CD14-positive monocyte (primary cell): ENCODE results near the gene LZTS2. TPM values are rescaled to one million over a fixed set of nuclear protein-coding genes. Genes with fewer than 3 reads are reported as not detected.
A peak's percentile ranks its signal among the peaks of the same experiment; 100 is the strongest.

Source experiments
- DNase-seq, 3 donors: peaks; one replicate each; pipeline ENCODE4 v3.0.0-alpha.2; 2011 to 2022
- H2AFZ ChIP-seq: 2 replicates; pipeline ENCODE4 v1.6.0; 2012; ENCODE audit warnings: mild to moderate bottlenecking, low read depth, low read length, inconsistent platforms; ENCODE audit not compliant: insufficient read depth, poor library complexity, severe bottlenecking
- H3K27ac ChIP-seq, 2 donors: 1 replicate in 1 of 2; 2 replicates in 1 of 2; pipeline ENCODE4 v1.5.1; 2012 to 2013; ENCODE audit warnings: low read length in 2 of 2, control low read depth in 1 of 2, inconsistent platforms in 1 of 2, low read depth in 1 of 2, mild to moderate bottlenecking in 1 of 2
- H3K27me3 ChIP-seq, 2 donors: one replicate each; pipeline versions ENCODE4 v1.6.0 to v1.6.1; 2011 to 2013; ENCODE audit warnings: low read length in 2 of 2; ENCODE audit not compliant: control insufficient read depth in 2 of 2, insufficient read depth in 2 of 2
- H3K36me3 ChIP-seq, 2 donors: replicated peaks in 1 of 2; 1 replicate in 1 of 2; 2 replicates in 1 of 2; pipeline versions ENCODE4 v1.5.1 to v1.6.1; 2012 to 2013; ENCODE audit warnings: low read length in 2 of 2, control low read depth in 1 of 2, inconsistent platforms in 1 of 2, mild to moderate bottlenecking in 1 of 2; ENCODE audit not compliant: insufficient read depth in 2 of 2, control insufficient read depth in 1 of 2
- H3K4me1 ChIP-seq, 2 donors: 1 replicate in 1 of 2; 2 replicates in 1 of 2; pipeline versions ENCODE4 v1.5.1 to v1.6.1; 2012 to 2013; ENCODE audit warnings: low read length in 2 of 2, control low read depth in 1 of 2, inconsistent platforms in 1 of 2, mild to moderate bottlenecking in 1 of 2, moderate library complexity in 1 of 2; ENCODE audit not compliant: insufficient read depth in 2 of 2, control insufficient read depth in 1 of 2
- H3K4me2 ChIP-seq: replicated peaks from 2 replicates; pipeline ENCODE3; 2012; ENCODE audit warnings: low read length, moderate library complexity, mild to moderate bottlenecking; ENCODE audit not compliant: poor library complexity, severe bottlenecking; ENCODE audit errors: extremely low read depth
- H3K4me3 ChIP-seq, 3 experiments: fragments of 200-600 bp in 1 of 3; sonication (generic) in 1 of 3; replicated peaks in 1 of 3; 1 replicate in 2 of 3; 2 replicates in 1 of 3; pipeline ENCODE4 v1.5.1; 2011 to 2013; ENCODE audit warnings: low read length in 3 of 3, mild to moderate bottlenecking in 3 of 3, control low read depth in 2 of 3, low read depth in 2 of 3, inconsistent platforms in 1 of 3, moderate library complexity in 1 of 3
- H3K79me2 ChIP-seq: 2 replicates; pipeline ENCODE4 v1.6.0; 2012; ENCODE audit warnings: mild to moderate bottlenecking, control low read depth, inconsistent platforms, low read length, moderate library complexity; ENCODE audit not compliant: insufficient read depth
- H3K9ac ChIP-seq: 2 replicates; pipeline ENCODE4 v1.6.0; 2017; ENCODE audit warnings: low read length, mild to moderate bottlenecking; ENCODE audit not compliant: insufficient read depth, poor library complexity, severe bottlenecking
- H3K9me3 ChIP-seq, 2 donors: replicated peaks in 1 of 2; 1 replicate in 1 of 2; 2 replicates in 1 of 2; pipeline versions ENCODE4 v1.5.1 to v1.6.1; 2012 to 2013; ENCODE audit warnings: low read length in 2 of 2, control low read depth in 1 of 2; ENCODE audit not compliant: control insufficient read depth in 1 of 2, insufficient read depth in 1 of 2
- H4K20me1 ChIP-seq: 2 replicates; pipeline ENCODE4 v1.6.0; 2012; ENCODE audit warnings: mild to moderate bottlenecking, low read length, control low read depth, moderate library complexity; ENCODE audit not compliant: insufficient read depth
- H3K27ac Mint-ChIP-seq, 7 donors: one replicate each; pipeline ENCODE4 v1.8.0; 2020; ENCODE audit warnings: mild to moderate bottlenecking in 7 of 7, mixed read lengths in 7 of 7, moderate library complexity in 6 of 7, inconsistent platforms in 2 of 7
- H3K27me3 Mint-ChIP-seq, 3 donors: one replicate each; pipeline ENCODE4 v1.8.0; 2021 to 2022; ENCODE audit warnings: low read depth in 3 of 3, mild to moderate bottlenecking in 3 of 3, mixed read lengths in 3 of 3, moderate library complexity in 3 of 3, inconsistent platforms in 1 of 3
- H3K36me3 Mint-ChIP-seq, 2 donors: one replicate each; pipeline ENCODE4 v1.8.0; 2020; ENCODE audit warnings: mixed read lengths in 2 of 2, inconsistent platforms in 1 of 2, mild to moderate bottlenecking in 1 of 2
- H3K4me1 Mint-ChIP-seq: one replicate; pipeline ENCODE4 v1.8.0; 2020; ENCODE audit warnings: mild to moderate bottlenecking, mixed read lengths
- H3K4me3 Mint-ChIP-seq, 2 donors: one replicate each; pipeline ENCODE4 v1.8.0; 2020; ENCODE audit warnings: mild to moderate bottlenecking in 2 of 2, mixed read lengths in 2 of 2, moderate library complexity in 1 of 2
- H3K9me3 Mint-ChIP-seq, 7 donors: one replicate each; pipeline ENCODE4 v1.8.0; 2020 to 2022; ENCODE audit warnings: mixed read lengths in 7 of 7, mild to moderate bottlenecking in 6 of 7, moderate library complexity in 6 of 7, inconsistent platforms in 2 of 7
- CTCF ChIP-seq: fragments of 200-600 bp; IDR thresholded peaks from one replicate; pipeline ENCODE4 v1.8.0; 2022; ENCODE audit warnings: antibody characterized with exemption, mild to moderate bottlenecking
- WGBS: methylation state at CpG from one replicate; pipeline ENCODE4 v1.1.5; 2013; ENCODE audit warnings: missing lambda C conversion rate; ENCODE audit not compliant: insufficient coverage; 5-methylcytosine and 5-hydroxymethylcytosine counted together
- intact Hi-C, 2 donors: fragments of 100-400 bp; cut with micrococcal nuclease; formaldehyde crosslinking; loops; one replicate each; pipeline versions ENCODE4 v1.15.0 to v1.15.1; 2023
- polyA plus RNA-seq, 3 donors: library from polyadenylated mRNA; depleted of rRNA in 1 of 3; unstranded in 2 of 3; stranded (reverse) in 1 of 3; fragments of 300-500 nt in 2 of 3; fragments of >200 nt in 1 of 3; fragmentation: Illumina TruSeq in 2 of 3; gene quantifications; 1 replicate in 2 of 3; 2 replicates in 1 of 3; pipeline ENCODE4 v1.2.3, GENCODE V29; 2012 to 2021

Gene LZTS2
- polyA plus RNA-seq, 3 donors, result 2.8 to 9.2 (median 3.3) TPM

DNA sequence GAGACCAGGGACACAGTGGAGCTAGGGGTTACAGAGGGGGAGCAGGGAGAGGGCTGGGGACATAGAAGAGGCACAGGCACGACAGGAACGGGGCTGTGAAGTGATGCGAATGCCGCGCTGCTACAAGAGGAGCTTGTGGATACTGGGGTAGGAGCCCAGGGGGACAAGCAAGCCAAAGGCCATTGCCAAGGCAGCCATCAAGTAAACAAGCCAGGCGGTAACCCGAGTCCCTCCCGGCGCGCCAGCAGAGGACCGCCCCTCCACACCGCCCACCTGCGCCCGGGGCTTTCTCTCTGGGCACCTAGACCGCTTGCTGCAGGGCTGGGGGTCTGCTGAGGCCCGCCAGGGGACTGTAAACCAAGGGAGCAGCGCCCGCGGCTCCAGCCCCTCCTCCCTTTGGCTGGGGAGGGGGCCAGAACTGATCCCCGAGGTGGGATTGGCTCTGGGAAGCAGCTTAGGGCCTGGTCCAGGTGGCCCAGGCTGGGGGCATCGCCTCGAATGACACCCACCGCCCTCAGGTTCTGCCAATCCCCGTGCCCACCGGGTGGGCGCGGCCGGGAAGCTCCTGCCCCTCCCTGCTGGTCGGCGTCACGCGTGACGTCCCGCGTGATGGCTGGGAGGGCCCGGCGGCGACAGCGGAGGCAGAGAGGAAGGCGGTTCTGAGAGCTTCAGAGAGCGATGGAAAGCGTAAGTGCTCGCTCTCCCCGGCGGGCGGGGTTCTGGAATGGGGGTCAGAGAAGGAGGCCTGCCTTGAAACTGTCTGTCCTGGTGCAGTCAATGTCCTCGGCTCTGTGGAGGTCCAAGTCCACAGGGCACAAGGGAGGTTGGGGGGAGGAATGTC, 32.4 kb downstream of the LZTS2 start:
- Mint-ChIP-seq H3K4me3 (peak overlapping the region; percentile 98 to 99), H3K27ac (peak overlapping the region; percentile 97 to 100 (median 99)), H3K4me1 (peaks cover 54% of the 10 kb centered on the region), H3K36me3 (peaks cover 29 to 31% of the 10 kb centered on the region in 2 donors), H3K9me3 (peaks cover 0 to 1% (median 0%) of the 10 kb centered on the region in 7 donors), H3K27me3 (peaks cover 2 to 10% (median 6%) of the 10 kb centered on the region in 3 donors)
- H3K4me2 ChIP-seq, result peak overlapping the region; percentile 98
- peak overlapping the region; percentile 98 for H3K9ac ChIP-seq
- no peaks in the 10 kb centered on the region for H3K9me3 ChIP-seq
- peak; percentile 72 to 89 (median 76) for DNase-seq
- H3K4me1 ChIP-seq, result peaks cover 44 to 55% of the 10 kb centered on the region in 2 donors
- H2AFZ ChIP-seq, result peak overlapping the region; percentile 85
- peak overlapping the region; percentile 58 to 96 (median 66) for H3K4me3 ChIP-seq
- intact Hi-C loops, result no loop called here
- no peak for TF ChIP-seq CTCF
- H3K36me3 ChIP-seq, result peaks cover 23 to 27% of the 10 kb centered on the region in 2 donors
- H3K27me3 ChIP-seq, result no peaks in the 10 kb centered on the region
- peaks cover 7% of the 10 kb centered on the region for H3K79me2 ChIP-seq
- 0% methylated on average over 44 of the region's 47 CpGs for WGBS
- peak overlapping the region; percentile 90 to 100 for H3K27ac ChIP-seq
- peaks cover 17% of the 10 kb centered on the region for H4K20me1 ChIP-seq

GRCh38 chr10:101032637-101033224, 33.1 kb downstream of the LZTS2 start:
- Histone ChIP-seq H2AFZ (peak overlapping the region; percentile 85), H3K4me2 (peak overlapping the region; percentile 98), H3K79me2 (peaks cover 7% of the 10 kb centered on the region), H3K36me3 (peaks cover 31 to 34% of the 10 kb centered on the region in 2 donors), H4K20me1 (peaks cover 17% of the 10 kb centered on the region), H3K4me3 (peak overlapping the region; percentile 58 to 96 (median 66)), H3K9me3 (no peaks in the 10 kb centered on the region), H3K27ac (peak overlapping the region; percentile 90 to 100), H3K9ac (peak overlapping the region; percentile 98), H3K27me3 (no peaks in the 10 kb centered on the region), H3K4me1 (peaks cover 40 to 54% of the 10 kb centered on the region in 2 donors)
- Mint-ChIP-seq H3K36me3 (peaks cover 36 to 38% of the 10 kb centered on the region in 2 donors), H3K27ac (peak overlapping the region; percentile 97 to 100 (median 99)), H3K4me1 (peaks cover 47% of the 10 kb centered on the region), H3K27me3 (peaks cover 2 to 7% (median 6%) of the 10 kb centered on the region in 3 donors), H3K4me3 (peak overlapping the region; percentile 98 to 99), H3K9me3 (peaks cover 0 to 1% (median 0%) of the 10 kb centered on the region in 7 donors)
- WGBS, result 0% methylated on average over 5 of the region's 6 CpGs
- intact Hi-C loops, result no loop called here
- DNase-seq, result peak; percentile 82 to 83 (median 82)
- TF ChIP-seq CTCF, result no peak
